Measurements from ENCODE around the gene GEN1. TPM values are rescaled to one million over a fixed set of nuclear protein-coding genes. Genes with fewer than 3 reads are reported as not detected.
A peak's percentile ranks its signal among the peaks of the same experiment; 100 is the strongest.

GEN1 gene
- total RNA-seq: 26.6 and 29.2 TPM in 2 replicates

GRCh38 chr2:17753803-17754663 is at the start of gene GEN1, which contains the start of gene SMC6:
Gene GEN1, plus strand, starts transcription at chr2:17754138. Its CDS starts 5,806 bp downstream, at chr2:17759944.
Gene SMC6, minus strand, starts transcription at chr2:17753810. Its CDS starts 7,864 bp downstream, at chr2:17745946.
- intact Hi-C loops (cut with micrococcal nuclease): loop anchor here (2.0 to 10.0 kb wide), 5 partner anchors 38 to 1591 kb away; partner anchors contain the start of gene KCNS3
- Mint-ChIP-seq H3K36me3 (ENCODE audit: low read depth) (peaks cover 11% of the 10 kb centered on the region), H3K4me1 (ENCODE audit: low read depth) (peaks cover 50% of the 10 kb centered on the region), H3K9me3 (no peaks in the 10 kb centered on the region), H3K27me3 (ENCODE audit: low read depth) (no peaks in the 10 kb centered on the region), H3K27ac (peak within 1 kb of the TSS; percentile 96), H3K4me3 (ENCODE audit: low read depth) (peak within 1 kb of the TSS; percentile 91)
- DNase-seq (ENCODE audit: low spot score): peak; percentile 89

GRCh38 chr2:17706845-17707244 is 47.1 kb upstream of the GEN1 start:
- no peak for DNase-seq (ENCODE audit: low spot score)
- H3K4me3 Mint-ChIP-seq (ENCODE audit: low read depth): no peak overlapping the region
- H3K36me3 Mint-ChIP-seq (ENCODE audit: low read depth): peaks cover 29% of the 10 kb centered on the region
- H3K27me3 Mint-ChIP-seq (ENCODE audit: low read depth): no peaks in the 10 kb centered on the region
- intact Hi-C loops (cut with micrococcal nuclease): no loop called here
- H3K9me3 Mint-ChIP-seq: no peaks in the 10 kb centered on the region
- H3K27ac Mint-ChIP-seq: no peak overlapping the region
- no peaks in the 10 kb centered on the region for H3K4me1 Mint-ChIP-seq (ENCODE audit: low read depth)

GRCh38 chr2:17708501-17708900 is 45.4 kb upstream of the GEN1 start:
- H3K9me3 Mint-ChIP-seq: no peaks in the 10 kb centered on the region
- H3K36me3 Mint-ChIP-seq (ENCODE audit: low read depth): peaks cover 40% of the 10 kb centered on the region
- DNase-seq (ENCODE audit: low spot score): no peak
- no peaks in the 10 kb centered on the region for H3K27me3 Mint-ChIP-seq (ENCODE audit: low read depth)
- no peaks in the 10 kb centered on the region for H3K4me1 Mint-ChIP-seq (ENCODE audit: low read depth)
- H3K4me3 Mint-ChIP-seq (ENCODE audit: low read depth): no peak overlapping the region
- intact Hi-C loops (cut with micrococcal nuclease): no loop called here
- H3K27ac Mint-ChIP-seq: no peak overlapping the region

- intact Hi-C loops (cut with micrococcal nuclease): no loop called here
- Mint-ChIP-seq H3K27me3 (ENCODE audit: low read depth) (no peaks in the 10 kb centered on the region), H3K36me3 (ENCODE audit: low read depth) (peaks cover 43% of the 10 kb centered on the region), H3K27ac (no peak overlapping the region), H3K4me1 (ENCODE audit: low read depth) (no peaks in the 10 kb centered on the region), H3K9me3 (no peaks in the 10 kb centered on the region), H3K4me3 (ENCODE audit: low read depth) (no peak overlapping the region)
- DNase-seq (ENCODE audit: low spot score): no peak
These were observed 44.0 kb upstream of the GEN1 start for GRCh38 chr2:17709897-17710296.

- no peak for DNase-seq (ENCODE audit: low spot score)
- H3K4me1 Mint-ChIP-seq (ENCODE audit: low read depth): no peaks in the 10 kb centered on the region
- H3K4me3 Mint-ChIP-seq (ENCODE audit: low read depth): no peak overlapping the region
- no peaks in the 10 kb centered on the region for H3K27me3 Mint-ChIP-seq (ENCODE audit: low read depth)
- intact Hi-C loops (cut with micrococcal nuclease): no loop called here
- no peak overlapping the region for H3K27ac Mint-ChIP-seq
- H3K9me3 Mint-ChIP-seq: no peaks in the 10 kb centered on the region
- peaks cover 43% of the 10 kb centered on the region for H3K36me3 Mint-ChIP-seq (ENCODE audit: low read depth)
These were observed 43.2 kb upstream of the GEN1 start for GRCh38 chr2:17710547-17711248.

GRCh38 chr2:17713291-17713690 is 40.6 kb upstream of the GEN1 start:
- DNase-seq (ENCODE audit: low spot score): no peak
- Mint-ChIP-seq H3K4me3 (ENCODE audit: low read depth) (no peak overlapping the region), H3K36me3 (ENCODE audit: low read depth) (peaks cover 41% of the 10 kb centered on the region), H3K27me3 (ENCODE audit: low read depth) (no peaks in the 10 kb centered on the region), H3K9me3 (no peaks in the 10 kb centered on the region), H3K27ac (no peak overlapping the region), H3K4me1 (ENCODE audit: low read depth) (no peaks in the 10 kb centered on the region)
- intact Hi-C loops (cut with micrococcal nuclease): no loop called here

- no peak overlapping the region for H3K27ac Mint-ChIP-seq
- no peak for DNase-seq (ENCODE audit: low spot score)
- H3K4me1 Mint-ChIP-seq (ENCODE audit: low read depth): no peaks in the 10 kb centered on the region
- no peaks in the 10 kb centered on the region for H3K27me3 Mint-ChIP-seq (ENCODE audit: low read depth)
- no peak overlapping the region for H3K4me3 Mint-ChIP-seq (ENCODE audit: low read depth)
- no peaks in the 10 kb centered on the region for H3K9me3 Mint-ChIP-seq
- intact Hi-C loops (cut with micrococcal nuclease): no loop called here
- H3K36me3 Mint-ChIP-seq (ENCODE audit: low read depth): peaks cover 51% of the 10 kb centered on the region
These were observed 36.3 kb upstream of the GEN1 start for GRCh38 chr2:17717666-17718065.

- Mint-ChIP-seq H3K27me3 (ENCODE audit: low read depth) (no peaks in the 10 kb centered on the region), H3K27ac (no peak overlapping the region), H3K9me3 (no peaks in the 10 kb centered on the region), H3K4me1 (ENCODE audit: low read depth) (no peaks in the 10 kb centered on the region), H3K36me3 (ENCODE audit: low read depth) (peaks cover 40% of the 10 kb centered on the region), H3K4me3 (ENCODE audit: low read depth) (no peak overlapping the region)
- DNase-seq (ENCODE audit: low spot score): no peak
- intact Hi-C loops (cut with micrococcal nuclease): no loop called here
These were observed 35.2 kb upstream of the GEN1 start for GRCh38 chr2:17718689-17719088.

- intact Hi-C loops (cut with micrococcal nuclease): loop anchor here (1.0 kb wide), 1 partner anchor 111 kb away; no protein-coding TSS in a partner anchor
- no peaks in the 10 kb centered on the region for H3K27me3 Mint-ChIP-seq (ENCODE audit: low read depth)
- no peak overlapping the region for H3K4me3 Mint-ChIP-seq (ENCODE audit: low read depth)
- no peaks in the 10 kb centered on the region for H3K9me3 Mint-ChIP-seq
- no peak for DNase-seq (ENCODE audit: low spot score)
- no peaks in the 10 kb centered on the region for H3K4me1 Mint-ChIP-seq (ENCODE audit: low read depth)
- peaks cover 31% of the 10 kb centered on the region for H3K36me3 Mint-ChIP-seq (ENCODE audit: low read depth)
- no peak overlapping the region for H3K27ac Mint-ChIP-seq
These were observed 34.2 kb upstream of the GEN1 start for GRCh38 chr2:17719562-17720371.

- Mint-ChIP-seq H3K36me3 (ENCODE audit: low read depth) (peaks cover 20% of the 10 kb centered on the region), H3K4me1 (ENCODE audit: low read depth) (no peaks in the 10 kb centered on the region), H3K27ac (no peak overlapping the region), H3K27me3 (ENCODE audit: low read depth) (no peaks in the 10 kb centered on the region), H3K4me3 (ENCODE audit: low read depth) (no peak overlapping the region), H3K9me3 (no peaks in the 10 kb centered on the region)
- no peak for DNase-seq (ENCODE audit: low spot score)
- intact Hi-C loops (cut with micrococcal nuclease): no loop called here
These were observed 25.7 kb upstream of the GEN1 start for GRCh38 chr2:17728210-17728609.

- intact Hi-C loops (cut with micrococcal nuclease): no loop called here
These were observed 24.1 kb upstream of the GEN1 start for GRCh38 chr2:17729880-17730279.

GRCh38 chr2:17733599-17733998 is 20.3 kb upstream of the GEN1 start:
- Mint-ChIP-seq H3K36me3 (ENCODE audit: low read depth) (peaks cover 51% of the 10 kb centered on the region), H3K27me3 (ENCODE audit: low read depth) (no peaks in the 10 kb centered on the region), H3K4me3 (ENCODE audit: low read depth) (no peak overlapping the region), H3K9me3 (no peaks in the 10 kb centered on the region), H3K27ac (no peak overlapping the region), H3K4me1 (ENCODE audit: low read depth) (no peaks in the 10 kb centered on the region)
- intact Hi-C loops (cut with micrococcal nuclease): no loop called here
- no peak for DNase-seq (ENCODE audit: low spot score)

More at GRCh38 chr2:17729880-17730279, 24.1 kb upstream of the GEN1 start:
- Mint-ChIP-seq H3K27me3 (ENCODE audit: low read depth) (no peaks in the 10 kb centered on the region), H3K36me3 (ENCODE audit: low read depth) (peaks cover 25% of the 10 kb centered on the region), H3K4me1 (ENCODE audit: low read depth) (no peaks in the 10 kb centered on the region), H3K27ac (no peak overlapping the region), H3K4me3 (ENCODE audit: low read depth) (no peak overlapping the region), H3K9me3 (no peaks in the 10 kb centered on the region)
- no peak for DNase-seq (ENCODE audit: low spot score)

Measured in activated T-helper 2 cell treated with anti-CD3 and anti-CD28 coated beads, Interferon-gamma antibody, Interleukin-2, Interleukin-4, amounts not matched to agents 10 μg/mL and 5 μg/mL and 100 μg/mL, durations not matched to agents 14 hours and 24 hours and 36 hours (primary cell).